ENCODE results near the gene PDK1.
"Not testable (repeated sequence)": the region's sequence is repeated elsewhere in the genome, so short reads cannot be mapped to it uniquely, and the experiment has no call there.

The PDK1 gene

DNA sequence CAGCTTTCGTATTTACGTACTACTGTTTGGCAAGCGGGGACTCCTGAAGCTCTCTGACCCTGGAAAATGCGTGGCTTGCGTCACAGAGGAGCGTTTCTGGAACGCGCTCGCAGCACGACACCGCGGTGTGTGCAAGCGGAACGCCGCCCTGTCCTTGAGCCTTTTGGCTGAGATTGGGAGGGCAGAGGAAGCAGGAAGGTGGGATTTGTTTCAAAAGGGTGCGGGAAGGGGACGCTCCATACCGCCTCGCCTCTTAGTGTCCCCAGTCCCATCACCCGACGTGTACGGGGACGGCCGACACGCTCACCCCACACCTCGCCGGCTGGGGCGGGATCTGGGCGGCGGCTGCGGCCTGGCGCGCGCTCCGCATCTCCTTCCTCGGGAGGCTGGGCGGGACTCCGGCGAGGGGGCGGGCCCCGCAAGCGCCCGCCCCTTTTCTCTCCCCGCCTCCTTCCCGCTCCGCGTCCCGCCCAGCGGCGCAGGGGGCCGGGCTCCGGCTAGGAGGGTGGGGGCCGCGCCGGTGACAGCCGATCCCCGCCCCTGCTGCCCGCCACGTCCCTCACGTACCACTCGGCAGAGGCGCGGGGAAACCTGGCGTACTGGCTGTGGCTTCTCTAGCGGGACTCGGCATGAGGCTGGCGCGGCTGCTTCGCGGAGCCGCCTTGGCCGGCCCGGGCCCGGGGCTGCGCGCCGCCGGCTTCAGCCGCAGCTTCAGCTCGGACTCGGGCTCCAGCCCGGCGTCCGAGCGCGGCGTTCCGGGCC lies at the start of gene PDK1:
Gene PDK1, plus strand, starts transcription at position 569 of the 762 bp plus-strand sequence. Its CDS starts 61 bp downstream, at position 630.
- DNase-seq = peak; percentile 77

- no peak for DNase-seq
Observed at GRCh38 chr2:172507199-172507598, 48.7 kb upstream of the PDK1 start.

DNA sequence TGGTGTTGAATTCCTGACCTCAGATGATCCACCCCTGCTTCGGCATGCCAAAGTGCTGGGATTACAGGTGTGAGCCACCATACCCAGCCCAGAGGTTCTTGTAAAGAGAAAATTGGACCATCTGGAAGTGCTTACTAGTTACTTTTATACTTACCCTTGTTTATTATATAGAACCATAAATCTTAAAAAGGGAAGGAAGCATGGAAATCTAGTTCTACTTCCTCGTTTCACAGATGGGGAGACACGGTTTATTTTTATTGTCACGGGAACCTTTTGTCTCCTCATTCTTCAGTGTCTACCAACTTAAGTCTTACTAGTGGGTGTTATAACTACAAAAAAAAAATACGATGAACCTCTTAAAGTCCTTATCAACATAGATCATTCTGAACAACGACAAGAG lies 45.8 kb upstream of the PDK1 start:
- DNase-seq = no peak

GRCh38 chr2:172510548-172510947 lies 45.3 kb upstream of the PDK1 start:
- no peak for DNase-seq

DNA sequence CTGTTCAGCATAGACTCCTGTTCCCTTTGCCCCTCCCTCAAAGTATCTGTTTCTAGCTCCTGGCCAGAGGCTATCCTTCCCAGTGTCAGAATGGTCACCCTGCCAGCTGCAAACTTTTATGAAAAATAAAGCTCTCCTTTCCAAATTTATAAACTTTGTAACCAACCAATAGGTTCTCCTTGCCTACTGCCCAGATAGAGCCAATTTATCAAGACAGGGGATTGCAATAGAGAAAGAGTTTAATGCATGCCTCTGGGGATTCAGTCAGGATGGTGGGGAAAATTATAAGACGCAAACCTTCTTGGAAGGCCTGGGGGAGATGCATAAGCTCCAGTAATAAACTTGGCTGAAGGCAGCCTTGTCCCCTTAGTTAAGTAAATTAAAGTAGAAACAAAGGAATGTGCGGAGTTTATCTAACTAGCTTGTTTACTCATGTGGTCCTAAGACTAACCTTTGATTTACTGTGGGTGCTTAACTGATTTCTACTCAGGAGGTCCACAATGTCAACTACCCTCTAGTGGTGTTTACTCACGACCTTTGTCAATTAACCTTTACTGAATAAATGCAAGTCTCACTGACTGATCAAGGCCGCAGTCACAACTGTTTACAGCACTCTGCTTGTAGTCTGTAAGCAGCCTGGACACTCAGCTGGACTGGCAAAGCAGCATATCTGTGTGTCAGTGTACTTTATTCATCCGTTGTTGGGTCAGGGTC lies 42.9 kb upstream of the PDK1 start:
- no peak for DNase-seq

GRCh38 chr2:172513524-172513900 lies 42.4 kb upstream of the PDK1 start:
- no peak for DNase-seq

DNA sequence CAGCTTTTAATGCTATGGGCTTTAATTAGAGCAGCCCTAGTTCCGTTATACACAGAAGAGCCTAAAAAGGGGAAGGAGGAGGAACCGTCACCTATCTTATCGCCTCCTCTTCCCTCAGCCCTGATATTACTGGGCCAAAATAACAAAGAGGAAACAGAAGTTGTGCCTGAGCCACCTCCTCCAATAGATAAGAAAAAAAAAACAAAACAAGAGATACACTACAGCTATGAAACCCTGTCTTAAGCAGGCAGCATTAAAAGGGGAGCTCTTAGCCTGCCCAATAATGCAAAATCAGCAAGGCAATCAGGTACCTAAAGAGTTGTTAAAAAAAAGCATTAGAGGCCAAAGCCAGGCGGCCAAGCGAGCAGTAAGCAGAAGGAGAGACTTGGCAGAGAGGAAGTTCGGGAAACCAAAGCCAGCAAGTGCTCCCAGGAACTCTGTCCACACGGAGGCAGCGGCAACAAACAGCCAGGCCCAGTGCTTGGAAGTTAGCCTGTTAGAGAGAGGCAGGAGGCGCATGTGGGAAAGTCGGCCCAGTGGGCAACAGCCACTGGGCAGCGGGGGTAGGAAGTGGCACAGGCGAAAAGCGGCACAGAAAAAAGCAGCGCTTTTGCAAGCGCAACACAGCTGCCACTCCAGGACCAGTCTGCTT lies 41.8 kb upstream of the PDK1 start:
- no peak for DNase-seq

DNA sequence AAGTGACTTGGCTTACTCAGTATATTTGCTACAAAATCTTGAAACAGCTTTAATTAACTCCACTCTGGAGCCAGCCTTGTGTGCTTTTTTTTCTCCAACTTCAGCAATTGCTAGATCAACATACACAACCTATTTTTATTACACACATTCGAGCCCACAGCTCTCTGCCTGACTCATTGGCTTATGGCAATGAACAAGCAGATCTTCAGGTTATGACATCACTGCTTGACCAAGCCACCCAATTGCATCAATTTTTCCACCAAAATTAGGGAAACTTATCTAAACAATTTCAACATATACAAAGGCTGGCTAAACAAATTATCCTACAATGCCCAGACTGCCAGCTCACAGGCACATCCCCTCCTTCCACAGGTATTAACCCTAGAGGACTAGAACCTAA lies 39.6 kb upstream of the PDK1 start:
- DNase-seq = no peak

DNA sequence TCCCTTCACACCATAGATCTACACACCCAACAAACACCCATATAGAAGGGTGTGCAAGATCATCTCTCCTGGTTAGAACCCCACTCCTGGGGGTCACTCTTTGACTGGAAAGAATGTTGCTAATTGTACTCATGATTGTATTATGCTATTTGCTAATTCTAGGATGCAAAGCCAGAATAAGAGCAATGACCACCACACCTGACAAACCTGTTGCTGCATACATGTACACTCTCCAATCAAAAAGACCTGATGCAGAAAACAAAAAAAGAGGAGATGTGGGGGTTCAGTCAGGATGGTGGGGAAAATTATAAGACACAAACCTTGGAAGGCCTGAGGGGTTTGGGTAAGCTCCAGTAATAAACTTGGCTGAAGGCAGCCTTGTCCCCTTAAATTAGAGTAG lies 36.9 kb upstream of the PDK1 start:
- no peak for DNase-seq

- DNase-seq = no peak
Observed at GRCh38 chr2:172525601-172526000, 30.3 kb upstream of the PDK1 start.

GRCh38 chr2:172531309-172531708 lies 24.6 kb upstream of the PDK1 start:
- DNase-seq = no peak

DNA sequence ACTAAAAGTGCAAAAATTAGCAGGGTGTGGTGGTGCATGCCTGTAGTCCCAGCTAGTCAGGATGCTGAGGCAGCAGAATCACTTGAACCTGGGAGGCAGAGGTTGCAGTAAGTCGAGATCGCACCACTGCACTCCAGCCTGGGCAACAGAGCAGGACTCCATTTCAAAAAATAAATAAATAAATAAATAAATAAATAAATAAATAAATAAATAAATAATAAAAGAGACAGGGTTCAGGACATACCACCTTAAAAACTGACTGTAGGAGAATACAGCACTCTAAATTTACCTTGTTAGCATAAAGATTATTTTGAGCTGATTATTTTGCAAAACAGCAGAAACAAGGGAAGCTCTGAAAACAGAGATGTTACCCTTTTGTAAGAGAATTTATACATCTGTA lies 23.4 kb upstream of the PDK1 start:
- not testable (repeated sequence) for DNase-seq

DNA sequence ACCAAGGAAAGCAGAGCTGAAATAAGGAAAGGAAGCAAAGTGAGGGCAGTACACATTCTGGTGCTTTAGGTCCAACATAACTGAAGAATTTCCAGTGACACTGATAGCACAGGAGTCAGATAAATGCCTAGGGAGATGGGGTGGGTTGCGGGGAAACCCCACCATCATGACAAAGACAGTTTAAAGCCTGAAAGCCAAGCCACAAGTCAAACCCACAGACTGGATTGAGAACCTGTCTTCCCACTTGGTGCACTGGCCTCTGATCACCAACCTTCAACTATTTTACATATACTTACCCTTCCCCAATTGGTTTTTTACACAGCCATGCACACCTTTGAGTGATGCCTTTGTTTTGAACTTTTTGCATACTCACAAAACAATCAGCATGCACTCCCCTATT lies 22.2 kb upstream of the PDK1 start:
- no peak for DNase-seq

DNA sequence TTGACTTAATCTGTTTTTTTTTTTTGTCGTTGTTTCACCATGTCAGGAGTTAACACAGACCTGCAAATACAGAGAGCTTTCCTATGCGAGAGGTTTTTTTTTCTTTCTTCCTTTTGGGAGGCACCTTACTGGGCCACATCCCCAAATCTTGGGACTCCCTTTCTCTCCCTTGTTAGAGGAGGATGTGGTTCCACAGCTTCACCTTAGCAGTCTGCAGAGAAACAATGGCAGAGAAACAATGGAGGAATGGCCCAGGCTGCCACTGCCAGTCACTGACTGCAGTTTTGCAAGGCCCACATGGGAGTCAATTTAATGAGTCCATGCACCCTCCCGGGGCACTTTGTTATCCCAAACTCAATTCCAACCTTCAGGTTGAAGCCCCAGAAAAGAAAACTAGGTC lies 20.8 kb upstream of the PDK1 start:
- DNase-seq = no peak

GRCh38 chr2:172537851-172538250 lies 18.0 kb upstream of the PDK1 start:
- not testable (repeated sequence) for DNase-seq

DNA sequence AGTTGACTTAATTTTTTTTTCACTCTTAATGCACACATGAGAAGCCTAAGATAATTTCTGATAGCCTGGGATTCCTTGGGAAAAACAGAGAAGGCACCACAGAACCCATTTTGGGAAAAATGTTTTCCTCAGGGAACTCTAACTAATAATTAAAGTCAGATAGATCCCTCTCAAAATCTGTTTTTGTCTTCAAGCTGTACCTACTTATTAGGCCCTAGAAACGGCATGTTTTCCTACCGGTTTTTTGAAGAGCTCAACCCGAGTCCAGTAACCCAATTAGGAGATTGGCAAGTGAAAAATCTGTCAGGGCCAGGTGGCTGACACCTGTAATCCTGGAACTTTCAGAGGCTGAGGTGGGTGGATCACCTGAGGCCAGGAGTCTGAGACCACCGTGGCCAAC lies 16.1 kb upstream of the PDK1 start:
- DNase-seq = no peak

- DNase-seq = no peak
Observed at GRCh38 chr2:172540421-172540820, 15.5 kb upstream of the PDK1 start.

GRCh38 chr2:172545408-172546075 lies 10.3 kb upstream of the PDK1 start:
- no peak for DNase-seq

DNA sequence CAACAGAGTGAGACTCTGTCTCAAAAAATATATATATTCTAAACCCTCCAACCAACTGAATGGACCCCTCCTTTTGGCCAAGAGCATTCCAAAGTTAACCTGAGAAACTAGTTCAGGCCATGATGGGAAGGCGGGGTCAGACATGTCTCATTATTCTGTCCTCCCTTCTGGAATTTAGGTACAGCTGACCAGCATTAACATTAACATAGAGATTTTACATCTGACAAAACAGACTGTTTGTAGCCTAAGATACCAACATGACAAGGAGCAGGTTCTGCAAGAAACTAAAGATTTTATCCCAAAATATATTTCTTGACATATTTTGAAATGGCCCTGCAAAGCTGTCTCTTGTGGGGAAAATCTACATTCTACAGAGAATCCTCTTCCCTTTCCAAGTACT lies 6.8 kb upstream of the PDK1 start:
- DNase-seq = no peak

GRCh38 chr2:172549802-172550201 lies 6.1 kb upstream of the PDK1 start:
- not testable (repeated sequence) for DNase-seq

DNA sequence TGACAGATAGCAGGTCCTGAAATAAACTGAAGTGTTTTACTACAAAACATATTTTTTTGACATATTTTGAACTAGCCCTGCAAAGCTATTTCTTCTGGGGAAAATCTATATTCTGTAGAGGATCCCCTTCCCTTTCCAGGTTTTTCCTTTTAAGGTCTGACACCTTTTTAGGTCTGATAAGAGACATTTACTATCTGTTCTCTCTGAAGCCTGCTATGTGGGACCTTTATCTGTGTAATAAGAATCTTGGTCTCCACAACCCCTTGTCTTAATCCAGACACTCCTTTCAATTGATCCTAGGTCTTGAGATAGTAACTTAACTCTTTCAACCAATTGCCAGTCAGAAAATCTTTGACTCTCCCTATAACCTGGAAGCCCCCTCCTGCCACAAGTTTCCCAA lies 5.5 kb upstream of the PDK1 start:
- no peak for DNase-seq

DNA sequence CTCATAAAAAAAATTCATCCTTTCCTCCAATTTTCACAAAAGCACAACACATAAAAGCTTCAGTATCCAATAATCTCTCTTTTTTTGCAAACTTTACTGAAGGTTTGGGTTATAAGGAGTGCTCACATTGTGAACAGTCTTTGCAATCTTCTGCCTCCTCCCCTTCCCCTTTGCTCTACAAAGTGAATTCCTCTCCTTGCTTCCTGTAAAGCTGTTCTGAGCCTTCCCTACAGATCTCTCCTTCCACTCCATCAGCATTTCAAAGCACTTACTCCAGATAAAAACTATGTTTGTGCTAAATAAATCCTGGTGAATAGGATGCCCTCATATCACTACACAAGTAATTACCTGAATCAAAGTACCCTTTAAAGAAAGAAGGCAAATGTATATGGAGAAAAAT lies 4.6 kb upstream of the PDK1 start:
- no peak for DNase-seq

- DNase-seq = no peak
Observed at GRCh38 chr2:172552547-172553291, 3.2 kb upstream of the PDK1 start.

Data from DMS79 (cell line).